PC-3 (cell line): Measurements from ENCODE around the gene VSIG8. TPM values are rescaled to one million over a fixed set of nuclear protein-coding genes. Genes with fewer than 3 reads are reported as not detected.

Source experiments
- ATAC-seq: fragments of 200-7000 bp; cut with Tn5 transposase; 2 replicates; pipeline ENCODE4 v1.9.1; 2020; ENCODE audit warnings: mild to moderate bottlenecking, moderate library complexity
- BruUV-seq: library from RNA; stranded (reverse); fragments of 400-500 nt; replicated peaks from 2 replicates; lab custom pipeline; 2021; lab: Mats Ljungman, UMichigan
- CTCF ChIA-PET: fragments of 300-600 bp; sonication (Branson Sonifier 250); formaldehyde crosslinking; loops from one replicate; lab custom pipeline; 2022; ENCODE audit warnings: antibody characterized with exemption; lab: Charles Lee
- POLR2A ChIA-PET: fragments of 300-600 bp; sonication (Branson Sonifier 250); formaldehyde crosslinking; loops from one replicate; lab custom pipeline; 2022; ENCODE audit warnings: antibody characterized with exemption; ENCODE audit not compliant: unreplicated experiment; lab: Charles Lee
- DNase-seq: peaks from one replicate; pipeline ENCODE4 v3.0.0-alpha.2; 2015
- H2AFZ ChIP-seq: fragments of 300-600 bp; sonication (generic); 2 replicates; pipeline ENCODE4 v1.6.0; 2016; ENCODE audit warnings: antibody characterized with exemption, low read length
- H3F3A ChIP-seq: fragments of 300-600 bp; sonication (generic); one replicate; pipeline ENCODE4 v1.6.0; 2017; ENCODE audit warnings: antibody characterized with exemption, low read length, control low read depth, mild to moderate bottlenecking; ENCODE audit not compliant: unreplicated experiment
- H3K27ac ChIP-seq: fragments of 300-600 bp; sonication (generic); 2 replicates; pipeline ENCODE4 v1.5.1; 2016; ENCODE audit warnings: mild to moderate bottlenecking, low read length
- H3K27me3 ChIP-seq: fragments of 300-600 bp; sonication (generic); 2 replicates; pipeline ENCODE4 v1.6.1; 2016; ENCODE audit warnings: low read length, mixed read lengths
- H3K36me3 ChIP-seq: fragments of 300-600 bp; sonication (generic); 2 replicates; pipeline ENCODE4 v1.6.1; 2016; ENCODE audit warnings: low read depth, mixed run types, low read length, mixed read lengths
- H3K4me1 ChIP-seq: fragments of 300-600 bp; sonication (generic); 2 replicates; pipeline ENCODE4 v1.5.1; 2016; ENCODE audit warnings: low read length; ENCODE audit not compliant: insufficient read depth
- H3K4me2 ChIP-seq: fragments of 300-600 bp; sonication (generic); 2 replicates; pipeline ENCODE4 v1.6.0; 2016; ENCODE audit warnings: low read length
- H3K4me3 ChIP-seq: fragments of 300-600 bp; sonication (generic); 2 replicates; pipeline ENCODE4 v1.5.1; 2016; ENCODE audit warnings: mild to moderate bottlenecking, low read length, mixed read lengths
- H3K79me2 ChIP-seq: fragments of 300-600 bp; sonication (generic); 2 replicates; pipeline ENCODE4 v1.6.1; 2017; ENCODE audit warnings: low read length, mixed read lengths
- H3K9ac ChIP-seq: fragments of 300-600 bp; sonication (generic); 2 replicates; pipeline ENCODE4 v1.6.0; 2016; ENCODE audit warnings: mild to moderate bottlenecking, low read length
- H3K9me2 ChIP-seq: fragments of 300-600 bp; sonication (generic); replicated peaks from 2 replicates; pipeline ENCODE4 v1.6.1; 2016; ENCODE audit warnings: mixed run types, low read length, mixed read lengths
- H3K9me3 ChIP-seq: fragments of 300-600 bp; sonication (generic); 2 replicates; pipeline ENCODE4 v1.6.1; 2016; ENCODE audit warnings: low read length, mixed read lengths
- H4K20me1 ChIP-seq: fragments of 300-600 bp; sonication (generic); 2 replicates; pipeline ENCODE4 v1.6.1; 2016; ENCODE audit warnings: low read length, mixed read lengths
- EZH2 ChIP-seq: fragments of 300-600 bp; sonication (generic); IDR thresholded peaks from one replicate; pipeline ENCODE4 v1.6.1; 2017; ENCODE audit warnings: antibody characterized with exemption, mild to moderate bottlenecking, low read length; ENCODE audit not compliant: unreplicated experiment
- EZH2phosphoT487 ChIP-seq: fragments of 300-600 bp; sonication (generic); IDR thresholded peaks from 2 replicates; pipeline ENCODE4 v1.6.1; 2018; ENCODE audit warnings: mild to moderate bottlenecking, antibody characterized with exemption, low read length, borderline replicate concordance
- intact Hi-C: fragments of 100-400 bp; cut with micrococcal nuclease; formaldehyde crosslinking; loops from 2 replicates; pipeline ENCODE4 v1.9.0; 2023
- total RNA-seq: library from RNA; depleted of rRNA; stranded (reverse); fragments of >200 nt; gene quantifications from 2 replicates; pipeline ENCODE4 v1.2.3, GENCODE V29; 2014
- TF ChIP-seq, protein P1 (sequence below): fragments of 300-600 bp; sonication (generic); conservative IDR thresholded peaks from 2 replicates; pipeline ENCODE4 v1.5.1; 2017; ENCODE audit warnings: antibody characterized with exemption, low read depth, mild to moderate bottlenecking, low read length

The VSIG8 gene
- total RNA-seq, 1 experiment from 2014 or later, result 0.47 TPM

DNA sequence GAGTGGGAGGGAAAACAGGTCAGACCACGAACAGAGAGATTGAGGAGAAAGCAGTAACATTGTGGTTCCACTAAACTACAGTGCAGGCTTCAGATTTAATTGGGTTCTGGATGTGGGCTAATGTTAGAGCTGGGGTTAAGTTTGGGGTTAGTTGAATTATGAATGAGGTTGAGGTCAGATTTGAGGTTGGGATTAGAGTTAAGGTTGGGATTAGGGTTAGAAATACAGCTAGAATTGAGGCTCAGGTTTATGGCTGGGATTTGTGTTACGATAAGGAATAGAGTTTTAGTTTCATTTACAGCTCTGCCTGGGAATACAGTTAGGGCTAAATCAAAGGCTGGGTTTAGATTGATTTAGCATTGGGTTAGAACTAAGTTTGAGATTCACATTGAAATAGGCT lies 1.8 kb upstream of the VSIG8 start:
- ChIA-PET POLR2A (no interaction called here), CTCF (interaction anchor here (0.6 kb wide), 1 partner anchor 1518 kb away, joined by 3 read pairs; no protein-coding TSS in a partner anchor)
- intact Hi-C loops, result no loop called here
- no peak for TF ChIP-seq EZH2phosphoT487
- TF ChIP-seq, protein P1, sequence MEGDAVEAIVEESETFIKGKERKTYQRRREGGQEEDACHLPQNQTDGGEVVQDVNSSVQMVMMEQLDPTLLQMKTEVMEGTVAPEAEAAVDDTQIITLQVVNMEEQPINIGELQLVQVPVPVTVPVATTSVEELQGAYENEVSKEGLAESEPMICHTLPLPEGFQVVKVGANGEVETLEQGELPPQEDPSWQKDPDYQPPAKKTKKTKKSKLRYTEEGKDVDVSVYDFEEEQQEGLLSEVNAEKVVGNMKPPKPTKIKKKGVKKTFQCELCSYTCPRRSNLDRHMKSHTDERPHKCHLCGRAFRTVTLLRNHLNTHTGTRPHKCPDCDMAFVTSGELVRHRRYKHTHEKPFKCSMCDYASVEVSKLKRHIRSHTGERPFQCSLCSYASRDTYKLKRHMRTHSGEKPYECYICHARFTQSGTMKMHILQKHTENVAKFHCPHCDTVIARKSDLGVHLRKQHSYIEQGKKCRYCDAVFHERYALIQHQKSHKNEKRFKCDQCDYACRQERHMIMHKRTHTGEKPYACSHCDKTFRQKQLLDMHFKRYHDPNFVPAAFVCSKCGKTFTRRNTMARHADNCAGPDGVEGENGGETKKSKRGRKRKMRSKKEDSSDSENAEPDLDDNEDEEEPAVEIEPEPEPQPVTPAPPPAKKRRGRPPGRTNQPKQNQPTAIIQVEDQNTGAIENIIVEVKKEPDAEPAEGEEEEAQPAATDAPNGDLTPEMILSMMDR, result no peak
- TF ChIP-seq EZH2, result no peak
- Histone ChIP-seq H3K4me1 (peaks cover 9% of the 10 kb centered on the region), H2AFZ (no peak overlapping the region), H3K9me3 (no peaks in the 10 kb centered on the region), H3K9me2 (no peaks in the 10 kb centered on the region), H4K20me1 (no peaks in the 10 kb centered on the region), H3K4me2 (no peak overlapping the region), H3K36me3 (no peaks in the 10 kb centered on the region), H3K79me2 (no peaks in the 10 kb centered on the region), H3K4me3 (no peak overlapping the region), H3K27ac (no peak overlapping the region), H3K9ac (no peak overlapping the region), H3F3A (no peaks in the 10 kb centered on the region), H3K27me3 (no peaks in the 10 kb centered on the region)
- BruUV-seq, result no TSS peak
- no peak for DNase-seq
- ATAC-seq, result no peak

DNA sequence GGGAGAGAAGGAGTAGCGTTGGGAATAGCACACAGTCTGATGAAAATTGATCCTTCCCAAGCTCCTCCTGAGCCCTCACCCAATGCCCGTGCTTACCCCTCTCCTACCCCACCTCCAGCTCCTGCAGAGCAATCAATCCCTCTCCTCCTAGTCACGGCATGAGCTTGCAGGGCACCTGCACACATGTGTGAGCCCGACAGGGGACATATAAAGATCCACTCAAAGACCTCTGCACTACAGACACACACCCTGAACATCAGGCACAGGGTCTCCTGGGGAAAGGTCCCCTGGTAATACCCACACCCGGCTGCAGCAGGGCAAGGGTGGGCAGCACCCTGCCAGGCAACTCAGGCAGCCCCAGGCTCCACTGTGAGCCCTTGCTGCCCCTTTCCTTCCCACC lies 426 bp downstream of the VSIG8 start:
- BruUV-seq, result no TSS peak
- Histone ChIP-seq H3K27ac (no peak overlapping the region), H4K20me1 (no peaks in the 10 kb centered on the region), H2AFZ (no peak overlapping the region), H3F3A (no peaks in the 10 kb centered on the region), H3K36me3 (no peaks in the 10 kb centered on the region), H3K27me3 (no peaks in the 10 kb centered on the region), H3K9me2 (no peaks in the 10 kb centered on the region), H3K4me2 (no peak overlapping the region), H3K9me3 (no peaks in the 10 kb centered on the region), H3K79me2 (no peaks in the 10 kb centered on the region), H3K4me3 (no peak overlapping the region), H3K9ac (no peak overlapping the region), H3K4me1 (no peaks in the 10 kb centered on the region)
- DNase-seq (no peak), ATAC-seq (no peak)
- TF ChIP-seq, protein P1, result no peak
- no peak for TF ChIP-seq EZH2
- TF ChIP-seq EZH2phosphoT487, result no peak
- ChIA-PET POLR2A (no interaction called here), CTCF (interaction anchor here (0.6 kb wide), 1 partner anchor 145 kb away, joined by 3 read pairs; no protein-coding TSS in a partner anchor)
- intact Hi-C loops, result no loop called here

DNA sequence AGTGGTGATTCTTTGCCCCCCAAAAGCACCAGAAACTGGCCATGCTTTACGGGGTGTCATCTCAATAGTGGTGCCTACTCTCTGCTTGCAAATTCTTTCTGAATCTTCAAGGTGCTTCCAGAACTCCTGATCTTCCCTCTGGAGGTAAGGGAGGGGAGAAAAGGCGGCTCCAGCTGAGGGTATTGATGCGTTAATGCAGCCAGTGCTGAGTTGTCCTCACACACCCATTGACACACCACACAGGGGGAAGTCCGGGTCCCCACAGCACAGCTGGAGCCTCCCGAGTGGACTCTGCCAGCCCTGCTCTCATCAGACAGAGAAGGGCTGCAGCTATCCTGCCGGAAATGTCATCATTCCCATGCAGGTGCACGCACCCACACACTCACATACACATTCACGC lies 1.2 kb downstream of the VSIG8 start:
- no peak overlapping the region for H3K9ac ChIP-seq
- no peaks in the 10 kb centered on the region for H3K9me3 ChIP-seq
- H3K4me2 ChIP-seq, result no peak overlapping the region
- no peaks in the 10 kb centered on the region for H3K36me3 ChIP-seq
- no peak overlapping the region for H3K27ac ChIP-seq
- intact Hi-C loops, result no loop called here
- BruUV-seq, result no TSS peak
- no peak for DNase-seq
- H4K20me1 ChIP-seq, result no peaks in the 10 kb centered on the region
- no peaks in the 10 kb centered on the region for H3K9me2 ChIP-seq
- no peak overlapping the region for H3K4me3 ChIP-seq
- TF ChIP-seq EZH2, result no peak
- TF ChIP-seq EZH2phosphoT487, result no peak
- TF ChIP-seq, protein P1, result no peak
- ATAC-seq, result no peak
- CTCF ChIA-PET, result interaction anchor here (0.6 kb wide), 1 partner anchor 146 kb away, joined by 3 read pairs; no protein-coding TSS in a partner anchor
- H3K4me1 ChIP-seq, result no peaks in the 10 kb centered on the region; the same call in 1 of the 2 replicates
- H2AFZ ChIP-seq, result no peak overlapping the region
- H3F3A ChIP-seq, result no peaks in the 10 kb centered on the region
- H3K79me2 ChIP-seq, result no peaks in the 10 kb centered on the region
- H3K27me3 ChIP-seq, result no peaks in the 10 kb centered on the region
- POLR2A ChIA-PET, result no interaction called here
